Astrocyte (in vitro differentiated cells and primary cell): ENCODE results near the gene KBTBD3. TPM values are rescaled to one million over a fixed set of nuclear protein-coding genes. Genes with fewer than 3 reads are reported as not detected.

ENCODE experiments used
- DNase-seq: peaks from one replicate; pipeline ENCODE4 v3.0.0-alpha.2; 2010; ENCODE audit warnings: low read depth
- FAIRE-seq: peaks from 2 replicates; lab custom pipeline; 2011; peaks lifted over from hg19 to GRCh38; lab: Jason Lieb, UNC
- H2AFZ ChIP-seq: 2 replicates; pipeline ENCODE4 v1.6.0; 2012; ENCODE audit warnings: low read depth, low read length, inconsistent platforms
- H3K27ac ChIP-seq: 2 replicates; pipeline ENCODE4 v1.5.1; 2011; ENCODE audit warnings: low read depth, low read length, inconsistent platforms
- H3K27me3 ChIP-seq: 2 replicates; pipeline ENCODE4 v1.6.0; 2011; ENCODE audit warnings: low read length, inconsistent platforms; ENCODE audit not compliant: insufficient read depth
- H3K36me3 ChIP-seq: 2 replicates; pipeline ENCODE4 v1.5.1; 2011; ENCODE audit warnings: low read length, inconsistent platforms; ENCODE audit not compliant: insufficient read depth
- H3K4me1 ChIP-seq: 2 replicates; pipeline ENCODE4 v1.5.1; 2011; ENCODE audit warnings: low read length, inconsistent platforms; ENCODE audit not compliant: insufficient read depth
- H3K4me2 ChIP-seq: 2 replicates; pipeline ENCODE4 v1.6.0; 2012; ENCODE audit warnings: low read length, inconsistent platforms
- H3K4me3 ChIP-seq: 2 replicates; pipeline ENCODE4 v1.5.1; 2011; ENCODE audit warnings: low read depth, mild to moderate bottlenecking, low read length, inconsistent platforms; ENCODE audit not compliant: insufficient read depth
- H3K79me2 ChIP-seq: 2 replicates; pipeline ENCODE4 v1.6.0; 2012; ENCODE audit warnings: mild to moderate bottlenecking, low read length, inconsistent platforms; ENCODE audit not compliant: insufficient read depth
- H3K9ac ChIP-seq: 2 replicates; pipeline ENCODE4 v1.6.0; 2012; ENCODE audit warnings: mild to moderate bottlenecking, low read length, inconsistent platforms
- H3K9me3 ChIP-seq: 2 replicates; pipeline ENCODE4 v1.5.1; 2012; ENCODE audit warnings: low read depth, mild to moderate bottlenecking, low read length, inconsistent platforms; ENCODE audit not compliant: insufficient read depth
- H4K20me1 ChIP-seq: 2 replicates; pipeline ENCODE4 v1.6.0; 2012; ENCODE audit warnings: low read length, inconsistent platforms; ENCODE audit not compliant: insufficient read depth
- H3K27ac Mint-ChIP-seq: one replicate; pipeline ENCODE4 v1.8.0; 2021; ENCODE audit warnings: mild to moderate bottlenecking, mixed read lengths; ENCODE audit not compliant: unreplicated experiment
- H3K27me3 Mint-ChIP-seq: one replicate; pipeline ENCODE4 v1.8.0; 2021; ENCODE audit warnings: low read depth, mixed read lengths; ENCODE audit not compliant: unreplicated experiment
- H3K36me3 Mint-ChIP-seq: one replicate; pipeline ENCODE4 v1.8.0; 2021; ENCODE audit warnings: low read depth, mixed read lengths; ENCODE audit not compliant: unreplicated experiment
- H3K4me1 Mint-ChIP-seq: one replicate; pipeline ENCODE4 v1.8.0; 2021; ENCODE audit warnings: low read depth, mixed read lengths; ENCODE audit not compliant: unreplicated experiment
- H3K4me3 Mint-ChIP-seq: one replicate; pipeline ENCODE4 v1.8.0; 2021; ENCODE audit warnings: mild to moderate bottlenecking, moderate library complexity, mixed read lengths; ENCODE audit not compliant: unreplicated experiment
- H3K9me3 Mint-ChIP-seq: one replicate; pipeline ENCODE4 v1.8.0; 2021; ENCODE audit warnings: mild to moderate bottlenecking, mixed read lengths; ENCODE audit not compliant: unreplicated experiment
- CTCF ChIP-seq: IDR thresholded peaks from 2 replicates; pipeline ENCODE4 v1.5.1; 2011; ENCODE audit warnings: low read depth, mild to moderate bottlenecking, inconsistent platforms, low read length, moderate library complexity; ENCODE audit not compliant: insufficient read depth
- EZH2 ChIP-seq: IDR thresholded peaks from 2 replicates; pipeline ENCODE4 v1.6.1; 2012; ENCODE audit warnings: mild to moderate bottlenecking, low read length, inconsistent platforms; ENCODE audit not compliant: insufficient read depth
- total RNA-seq: library from RNA; stranded (reverse); gene quantifications from 2 replicates; pipeline ENCODE4 v1.2.1, GENCODE V29; 2021

Gene KBTBD3
- total RNA-seq, 1 donor from 2014 or later, result 4.7 TPM

GRCh38 chr11:106021967-106022794 lies 55.0 kb downstream of the KBTBD3 start, which contains the start of gene MSANTD4:
Gene MSANTD4, minus strand, starts transcription at chr11:106022240. Its CDS starts 11,323 bp downstream, at chr11:106010917.
- Histone ChIP-seq H3K27me3 (no peaks in the 10 kb centered on the region), H3K27ac (peak within 1 kb of the TSS; percentile 79), H3K9ac (peak within 1 kb of the TSS; percentile 90), H3K79me2 (peaks cover 47% of the 10 kb centered on the region), H3K9me3 (no peaks in the 10 kb centered on the region), H4K20me1 (peaks cover 3% of the 10 kb centered on the region), H3K36me3 (no peaks in the 10 kb centered on the region), H3K4me1 (peaks cover 7% of the 10 kb centered on the region), H3K4me2 (peak within 1 kb of the TSS; percentile 88), H3K4me3 (peak within 1 kb of the TSS; percentile 84), H2AFZ (peak within 1 kb of the TSS; percentile 98)
- no peak for TF ChIP-seq EZH2
- no peak for TF ChIP-seq CTCF
- no peaks in the 10 kb centered on the region for H3K9me3 Mint-ChIP-seq
- peak; percentile 99 for DNase-seq
- H3K27me3 Mint-ChIP-seq, result no peaks in the 10 kb centered on the region
- FAIRE-seq, result peak; percentile 100
- peak within 1 kb of the TSS; percentile 98 for H3K4me3 Mint-ChIP-seq
- peaks cover 5% of the 10 kb centered on the region for H3K36me3 Mint-ChIP-seq
- H3K4me1 Mint-ChIP-seq, result peaks cover 24% of the 10 kb centered on the region
- peak within 1 kb of the TSS; percentile 93 for H3K27ac Mint-ChIP-seq

- Histone ChIP-seq H3K27me3 (no peaks in the 10 kb centered on the region), H3K9ac (peak overlapping the region; percentile 90), H4K20me1 (peaks cover 3% of the 10 kb centered on the region), H3K27ac (peak overlapping the region; percentile 79), H2AFZ (peak overlapping the region; percentile 85), H3K4me2 (peak overlapping the region; percentile 88), H3K36me3 (no peaks in the 10 kb centered on the region), H3K9me3 (no peaks in the 10 kb centered on the region), H3K79me2 (peaks cover 55% of the 10 kb centered on the region), H3K4me1 (peaks cover 7% of the 10 kb centered on the region), H3K4me3 (peak overlapping the region; percentile 84)
- Mint-ChIP-seq H3K9me3 (no peaks in the 10 kb centered on the region), H3K4me1 (peaks cover 25% of the 10 kb centered on the region), H3K27ac (peak overlapping the region; percentile 93), H3K36me3 (peaks cover 5% of the 10 kb centered on the region), H3K4me3 (peak overlapping the region; percentile 98), H3K27me3 (no peaks in the 10 kb centered on the region)
- TF ChIP-seq EZH2, result no peak
- TF ChIP-seq CTCF, result no peak
- FAIRE-seq, result no peak
- DNase-seq, result no peak
Observed at GRCh38 chr11:106021181-106021966, 55.8 kb downstream of the KBTBD3 start.
